ENCODE measurements around the gene ENDOD1.

GRCh38 chr11:95145430-95146060 is 55.9 kb downstream of the ENDOD1 start:
- no peak for TF ChIP-seq CTCF (IDR thresholded peaks at IDR 0.05)
- TF ChIP-seq POLR2AphosphoS5 (IDR thresholded peaks at IDR 0.05; ENCODE audit: low read depth, low read length): no peak
- no peak for TF ChIP-seq SIN3A (IDR thresholded peaks at IDR 0.05; ENCODE audit: borderline replicate concordance, insufficient read depth, low read depth, low read length)
- TF ChIP-seq REST (IDR thresholded peaks at IDR 0.05; ENCODE audit: insufficient read depth in 1 of 2, low read depth in 2 of 2, low read length in 1 of 2): no peak
